Central memory CD4-positive, alpha-beta T cell (primary cell): ENCODE measurements around the gene C19orf81.

Experiments used
- DNase-seq: peaks from one replicate; pipeline ENCODE4 v3.0.0; 2022

The C19orf81 gene

DNA sequence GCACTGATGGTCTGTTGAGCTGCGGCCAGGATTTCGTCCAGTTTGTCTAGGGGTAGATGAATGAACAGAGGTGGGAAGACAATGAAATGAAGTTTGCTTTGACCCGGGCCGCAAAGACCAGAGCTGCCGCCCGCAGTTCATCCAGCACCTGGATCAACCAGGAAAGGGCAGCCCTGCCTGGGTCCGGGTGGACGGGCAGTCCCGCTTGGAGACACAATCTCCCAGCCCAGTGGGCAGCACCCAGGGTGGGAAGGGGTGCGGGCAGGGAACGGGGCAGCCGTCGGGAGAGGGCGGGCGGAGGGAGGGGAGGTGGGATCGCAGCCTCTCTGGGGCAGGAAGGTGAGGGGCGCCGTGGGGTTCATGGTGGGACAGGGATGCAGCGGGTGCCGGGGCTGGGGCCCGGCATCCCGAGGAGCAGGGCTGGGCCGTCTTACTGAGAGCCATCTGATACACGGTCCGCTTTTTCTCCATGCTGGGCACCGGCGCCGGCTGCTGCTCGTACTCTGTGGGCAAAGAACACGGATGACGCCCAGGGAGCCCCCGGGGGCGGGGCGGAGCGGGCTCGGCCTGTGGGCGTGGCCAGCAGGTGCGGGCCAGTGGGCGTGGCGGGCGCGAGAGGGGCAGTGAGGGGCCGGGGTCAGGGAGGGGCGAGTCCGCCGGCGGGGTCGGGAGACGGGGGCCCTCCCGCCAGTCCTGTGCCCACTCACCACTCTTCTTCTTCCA, 37.2 kb downstream of the C19orf81 start:
- no peak for DNase-seq

DNA sequence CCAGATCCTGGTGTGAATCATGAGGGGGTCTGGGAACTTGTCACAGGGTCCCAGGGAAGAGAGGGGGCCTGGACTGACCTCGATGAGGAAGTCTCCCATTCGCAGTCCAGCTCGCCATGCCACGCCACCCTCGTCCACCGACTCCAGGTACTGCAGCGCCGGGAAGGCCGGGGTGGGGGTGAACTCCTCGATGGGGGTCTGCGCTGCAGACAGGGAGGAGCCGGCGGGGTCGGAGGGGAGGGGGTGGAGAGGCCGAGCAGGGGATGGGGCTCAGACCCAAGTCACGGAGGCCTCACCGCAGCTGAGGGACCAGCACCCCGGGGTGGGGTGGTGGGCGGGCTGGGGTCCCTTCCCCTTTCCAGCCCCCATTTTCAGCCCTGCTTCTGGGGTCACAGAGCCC, 39.5 kb downstream of the C19orf81 start:
- DNase-seq = no peak

DNA sequence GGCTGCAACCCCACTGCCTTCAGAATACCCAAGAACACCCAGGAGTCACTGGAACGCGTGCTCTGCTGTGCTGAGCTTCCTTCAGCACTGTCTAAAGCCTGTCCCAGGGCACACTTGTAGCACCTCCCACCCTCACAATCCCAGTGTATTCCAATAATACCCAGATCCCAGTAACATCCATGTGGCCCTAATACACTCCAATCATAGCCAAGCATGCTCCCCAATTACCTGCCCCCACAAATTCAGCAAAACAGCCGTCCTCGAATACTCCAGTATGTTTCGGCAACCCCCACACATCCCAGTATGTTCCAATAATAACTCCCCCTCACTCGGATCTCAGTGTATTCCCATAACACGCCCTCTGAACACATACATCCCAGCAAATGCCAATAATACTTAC, 41.2 kb downstream of the C19orf81 start:
- DNase-seq = no peak

DNA sequence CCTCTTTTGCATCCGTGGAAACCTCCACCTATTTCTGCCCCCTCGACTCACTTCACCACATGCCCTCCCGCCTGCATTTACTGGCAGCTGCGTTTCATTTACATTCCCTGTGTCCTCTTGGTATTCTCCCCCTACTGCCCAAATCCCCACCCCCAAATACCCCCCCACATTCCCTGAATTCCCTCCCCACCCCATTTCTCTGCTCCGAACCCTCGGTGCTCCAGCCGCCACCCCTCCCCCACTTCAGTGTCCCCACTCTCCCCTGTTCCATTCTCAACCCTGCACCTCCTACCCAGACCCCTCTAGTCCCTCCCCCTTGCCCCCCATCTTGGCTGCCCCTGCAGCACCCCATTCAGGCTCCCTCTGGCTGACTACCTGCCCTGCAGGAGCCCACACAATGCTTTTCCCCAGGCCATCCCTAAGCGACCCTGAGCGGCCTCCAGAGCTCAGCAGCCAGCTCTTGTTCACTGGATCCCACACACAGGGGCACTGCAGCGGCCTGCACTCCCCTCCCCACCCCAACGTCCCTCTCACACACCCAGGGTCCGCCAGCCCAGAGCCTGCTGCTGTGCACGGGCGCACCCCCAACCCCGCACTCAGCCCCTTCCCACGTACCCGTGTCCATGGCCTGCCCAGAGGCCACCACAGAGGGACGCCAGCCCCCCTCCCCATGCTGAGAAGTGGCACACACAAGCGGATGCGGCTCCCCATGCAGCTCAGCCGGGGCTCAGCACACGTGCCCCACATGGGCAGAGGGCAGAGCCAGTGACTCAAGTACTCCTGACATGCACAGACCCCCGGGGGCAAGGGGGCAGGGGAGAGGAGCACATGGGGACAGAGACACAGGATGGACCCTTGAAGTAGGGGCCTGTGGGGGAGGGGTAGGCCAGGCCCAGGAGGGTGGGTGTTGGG, 44.1 kb downstream of the C19orf81 start:
- DNase-seq = no peak

DNA sequence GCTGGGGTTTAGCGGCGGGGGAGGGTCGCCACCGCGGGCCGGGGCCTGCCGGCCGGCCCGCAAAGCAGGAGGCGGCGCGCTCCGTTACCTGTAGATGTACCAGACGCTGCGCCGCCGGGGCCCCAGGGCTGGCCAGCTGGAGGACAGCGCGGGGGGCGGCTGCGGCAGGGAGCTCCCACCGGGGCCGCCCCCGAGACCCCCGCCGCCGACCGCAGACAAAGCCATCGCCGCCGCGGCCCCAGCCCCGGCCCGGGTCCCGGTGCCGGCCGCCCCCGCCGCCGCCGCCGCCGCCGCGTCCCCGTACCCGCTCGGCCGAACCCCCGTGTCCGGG, 45.5 kb downstream of the C19orf81 start:
- DNase-seq = no peak

DNA sequence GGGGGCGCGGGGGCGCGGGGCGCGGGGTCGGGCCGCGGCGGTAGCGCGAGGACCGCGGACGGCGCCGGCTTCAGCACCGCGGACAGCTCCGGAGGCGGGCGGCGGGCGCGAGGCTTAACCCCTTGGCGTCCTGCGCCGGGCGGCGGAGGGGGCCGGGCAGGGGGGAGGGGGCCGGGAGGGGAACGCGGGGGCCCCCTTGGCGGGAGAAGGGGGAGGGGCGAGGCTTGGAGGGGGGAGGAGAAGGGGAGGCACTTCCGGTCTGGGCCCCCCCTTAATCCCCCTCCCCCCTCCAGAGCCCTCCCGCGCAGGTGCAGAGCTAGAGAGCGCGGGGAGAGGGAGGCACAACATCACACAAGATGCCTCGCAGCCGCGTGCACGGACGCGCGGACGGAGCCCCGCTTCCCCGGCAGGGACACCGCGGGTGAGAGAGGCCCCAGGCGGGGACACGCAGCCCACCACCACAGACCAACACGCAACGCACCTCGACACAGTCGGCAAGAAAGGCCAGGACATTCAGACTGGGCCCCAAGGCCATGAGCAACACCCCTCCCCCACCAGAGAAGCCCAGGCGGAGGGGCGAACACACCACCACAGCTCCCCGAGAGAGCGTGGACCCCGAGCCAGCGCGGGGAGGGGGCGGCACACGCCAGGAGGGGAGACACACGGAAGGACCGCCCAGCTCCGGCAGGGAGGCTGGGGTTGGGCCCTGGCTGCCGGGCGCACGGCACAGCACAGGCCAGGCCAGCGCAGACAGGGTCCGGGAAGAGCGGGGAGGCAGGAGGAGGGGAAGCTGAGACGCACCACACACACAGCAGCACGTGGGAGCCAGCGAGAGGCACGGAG, 46.2 kb downstream of the C19orf81 start:
- no peak for DNase-seq

DNA sequence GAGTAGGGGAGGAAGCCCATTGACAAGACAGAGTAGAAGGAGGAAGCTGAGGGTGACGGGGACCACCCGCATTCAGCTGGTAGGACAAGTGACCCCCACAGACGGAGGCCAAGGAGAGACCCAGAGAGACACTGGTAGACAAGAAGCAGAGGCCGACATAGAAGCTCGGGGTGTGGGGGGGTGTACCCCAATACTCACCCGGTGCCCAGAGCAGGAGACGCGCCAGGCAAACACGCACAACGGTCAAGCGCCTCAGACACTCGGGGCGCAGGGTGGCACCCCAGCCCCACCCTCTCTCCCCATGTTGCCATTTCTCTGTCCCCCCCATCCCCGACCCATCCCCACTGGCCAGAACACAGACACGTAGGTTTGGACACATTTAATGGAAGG, 46.8 kb downstream of the C19orf81 start:
- no peak for DNase-seq

DNA sequence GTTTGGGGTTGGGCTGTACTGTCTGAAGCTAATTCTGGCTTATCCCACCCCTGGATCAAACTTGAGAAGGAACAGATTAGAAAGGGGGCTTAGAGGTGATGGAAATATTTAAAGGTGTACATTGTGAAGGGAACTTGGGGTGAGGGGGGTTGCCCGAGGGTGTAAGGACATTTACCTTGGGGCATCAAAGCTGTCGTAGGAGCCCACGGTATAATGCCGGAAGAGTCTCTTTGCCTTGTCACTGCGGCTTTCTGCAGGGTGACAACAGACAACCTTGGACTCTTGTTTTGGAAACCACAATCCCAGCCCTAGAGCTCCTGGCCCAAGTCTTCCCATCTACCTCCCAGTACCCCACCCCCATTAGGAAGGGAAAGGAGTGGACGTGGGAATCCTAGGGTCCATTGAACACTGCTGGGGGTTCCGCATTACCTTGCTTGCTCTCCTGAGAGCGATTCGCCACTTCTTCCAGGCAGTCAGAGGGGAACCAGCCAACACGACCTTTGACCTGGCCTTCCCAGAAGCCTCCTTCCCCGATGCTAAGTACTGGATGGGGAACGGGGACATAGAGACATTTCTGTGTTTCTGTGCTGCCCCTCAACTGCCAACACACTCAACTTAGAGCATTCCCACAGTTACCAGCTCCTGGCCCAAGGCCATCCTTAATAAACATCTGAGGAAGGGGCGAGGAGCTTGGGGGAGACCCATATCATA, 48.3 kb downstream of the C19orf81 start:
- DNase-seq = no peak

DNA sequence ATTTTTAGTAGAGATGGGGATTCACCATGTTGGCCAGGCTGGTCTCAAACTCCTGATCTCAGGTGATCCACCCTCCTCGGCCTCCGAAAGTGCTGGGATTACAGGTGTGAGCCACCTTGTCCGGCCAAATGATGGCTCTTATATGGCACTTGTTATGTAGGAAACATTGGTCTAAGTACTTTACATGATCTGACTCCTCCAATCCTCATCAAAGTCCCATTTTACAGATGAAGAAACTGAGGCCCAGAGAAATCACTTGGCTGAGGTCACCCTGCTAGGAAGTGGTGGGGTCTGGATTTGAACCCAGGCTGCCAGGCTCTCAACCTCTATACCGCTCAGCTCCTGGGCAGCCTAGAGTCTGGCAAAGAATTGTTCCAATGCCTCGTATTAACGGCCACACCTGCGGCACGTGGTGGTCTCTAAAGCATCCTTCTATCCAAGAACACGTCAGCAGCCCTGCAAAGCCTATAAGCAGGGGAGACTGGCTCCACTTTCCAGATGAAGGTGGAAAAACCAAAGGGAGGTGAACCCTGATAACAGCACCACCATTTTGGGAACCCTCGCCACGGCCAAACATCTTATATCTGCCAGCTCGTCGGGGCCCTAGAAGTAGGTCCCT, 52.2 kb downstream of the C19orf81 start:
- no peak for DNase-seq

DNA sequence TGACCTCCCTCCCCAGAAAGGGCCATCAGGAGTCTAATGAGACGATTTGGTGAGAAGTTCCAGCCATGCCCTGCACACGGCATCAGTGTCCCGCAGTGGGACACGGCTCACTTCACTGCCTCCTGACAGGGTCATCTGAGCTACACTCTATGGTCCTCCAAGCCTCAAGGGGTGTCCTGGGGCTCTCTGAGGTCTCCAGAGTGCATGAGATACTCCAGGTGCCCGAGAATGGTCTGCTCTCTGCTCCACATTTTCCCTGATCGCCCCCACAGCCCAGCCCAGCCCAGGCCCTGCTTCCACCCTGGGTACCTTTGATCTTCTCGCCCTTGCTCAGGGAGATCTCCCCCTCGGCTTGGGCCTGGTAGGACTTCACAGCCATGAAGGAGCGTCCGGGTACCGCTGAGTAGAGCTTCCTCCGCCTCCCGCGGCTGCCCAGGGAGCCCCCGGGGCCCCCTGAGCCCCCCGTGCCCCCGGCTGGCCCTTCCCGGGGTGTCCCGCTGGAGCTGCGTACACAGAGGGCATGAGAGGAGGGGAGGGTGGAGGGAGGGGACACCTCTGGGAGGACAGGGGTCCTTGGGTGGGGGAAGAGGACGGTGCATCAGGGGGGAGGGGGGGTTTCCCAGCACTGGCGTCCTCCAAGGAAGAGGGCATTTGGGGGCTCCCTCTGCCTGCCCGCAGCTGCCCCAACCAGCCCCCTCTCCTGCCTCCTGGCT, 53.1 kb downstream of the C19orf81 start:
- DNase-seq = no peak

DNA sequence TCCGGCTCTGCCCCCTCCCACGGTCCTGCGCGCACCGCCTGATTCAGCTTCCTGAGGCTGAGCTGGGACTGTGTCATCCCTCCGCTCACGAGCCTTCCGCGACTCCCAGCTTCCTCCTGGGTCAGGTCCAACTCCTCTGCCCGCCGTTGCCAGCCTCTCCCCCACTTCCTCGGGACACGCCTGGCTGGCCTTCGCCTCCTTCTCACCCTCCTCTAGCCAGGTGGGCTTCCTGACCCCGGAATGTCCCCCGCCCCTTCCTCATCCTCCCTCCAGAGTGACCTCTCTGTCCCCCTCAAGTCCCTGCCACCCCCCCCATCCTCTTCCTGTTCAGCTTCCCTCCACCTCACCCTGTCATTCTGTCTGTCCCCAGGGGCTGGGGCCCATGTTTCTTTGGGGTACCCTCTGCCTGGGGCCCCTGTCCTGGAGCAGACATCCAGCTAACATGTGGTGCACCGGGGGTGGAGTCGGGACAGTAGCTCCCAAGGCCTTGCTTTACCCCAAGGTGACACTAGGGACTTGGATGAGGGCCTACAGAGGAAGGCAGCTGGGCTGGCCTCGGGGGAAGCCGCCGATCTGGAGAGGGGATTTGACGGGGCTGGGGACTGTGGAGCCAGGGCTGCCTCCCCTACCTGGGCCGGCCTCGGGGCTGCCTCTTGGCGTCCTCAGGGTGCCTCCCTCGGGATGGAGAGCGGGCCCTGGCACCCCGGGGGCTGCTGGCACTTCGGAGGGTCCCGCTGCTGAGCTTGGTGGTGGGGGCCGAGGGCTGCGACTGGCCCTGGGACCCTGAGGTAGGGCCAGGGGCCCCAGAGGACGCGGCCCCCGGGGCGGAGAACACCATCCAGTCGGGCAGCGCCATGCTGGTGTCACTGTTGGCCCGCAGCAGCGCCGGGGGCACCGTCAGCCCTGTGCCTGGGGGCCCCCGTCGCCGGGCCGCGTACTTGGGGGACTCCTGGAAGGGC, 53.9 kb downstream of the C19orf81 start:
- DNase-seq = no peak

DNA sequence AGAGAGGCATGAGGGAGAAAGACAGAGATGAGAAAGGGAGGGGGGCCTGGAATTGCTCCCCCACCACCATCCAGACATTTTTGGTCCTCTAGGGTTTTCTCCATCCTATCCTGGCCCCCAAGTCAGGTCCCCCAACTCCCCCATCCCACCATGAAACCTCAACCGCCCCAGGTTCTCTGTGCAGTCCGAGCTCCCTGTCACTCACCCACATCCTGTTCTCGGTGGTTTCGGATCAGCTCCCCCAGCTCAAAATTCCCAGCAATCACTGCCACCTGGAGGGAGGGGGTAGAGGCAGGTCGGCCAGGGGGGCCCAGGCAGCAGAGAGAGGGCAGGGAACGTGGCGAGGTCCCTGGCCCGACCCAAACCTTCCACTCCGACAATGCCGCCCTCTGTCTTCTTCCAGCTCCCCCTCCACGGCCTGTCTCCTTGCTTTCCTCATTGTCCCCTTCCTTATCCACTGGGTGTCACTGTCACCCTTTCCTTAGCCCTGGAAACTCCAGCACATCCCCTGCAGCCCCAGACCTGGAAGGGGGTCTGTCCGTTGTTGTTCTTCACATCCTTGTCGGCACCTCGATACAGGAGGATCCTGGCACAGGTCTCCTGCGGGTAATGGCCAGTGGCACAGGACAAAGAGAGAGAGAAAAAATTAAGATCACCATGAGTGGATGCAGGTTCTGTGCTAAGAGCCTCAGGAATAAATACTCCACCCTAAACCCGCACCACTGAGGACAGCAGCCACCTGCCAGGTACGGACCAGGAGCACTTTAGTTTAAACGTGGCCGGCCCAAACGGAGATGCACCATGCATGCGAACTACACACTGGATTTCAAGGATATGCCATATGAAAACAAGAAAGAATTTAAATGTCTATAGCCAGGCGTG, 54.9 kb downstream of the C19orf81 start:
- DNase-seq = no peak

DNA sequence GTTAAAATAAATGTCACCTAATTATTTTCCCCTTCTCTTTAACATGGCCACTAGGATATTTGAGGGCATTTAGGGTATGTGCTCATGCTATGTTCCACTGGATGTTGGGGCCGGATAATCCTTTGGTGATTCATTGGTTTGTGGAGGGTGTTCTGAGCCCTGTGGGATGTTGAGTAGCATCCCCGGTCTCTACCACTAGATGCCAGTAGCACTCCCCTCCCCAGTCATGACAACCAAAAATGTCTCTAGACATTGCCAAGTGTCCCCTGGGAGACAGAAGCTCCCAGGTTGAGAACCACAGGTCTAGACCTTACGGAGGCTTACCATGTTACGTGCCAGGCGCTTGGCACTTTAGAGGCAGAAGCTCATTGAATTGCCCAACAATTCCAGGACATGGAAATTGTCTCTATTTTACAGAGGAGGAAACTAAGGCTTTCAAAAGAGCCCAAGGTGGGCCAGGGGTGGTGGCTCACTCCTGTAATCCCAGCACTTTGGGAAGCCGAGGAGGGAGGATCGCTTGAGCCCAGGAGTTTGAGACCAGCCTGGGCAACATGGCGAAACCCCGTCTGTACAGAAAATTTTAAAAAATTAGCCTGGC, 56.3 kb downstream of the C19orf81 start:
- DNase-seq = no peak

DNA sequence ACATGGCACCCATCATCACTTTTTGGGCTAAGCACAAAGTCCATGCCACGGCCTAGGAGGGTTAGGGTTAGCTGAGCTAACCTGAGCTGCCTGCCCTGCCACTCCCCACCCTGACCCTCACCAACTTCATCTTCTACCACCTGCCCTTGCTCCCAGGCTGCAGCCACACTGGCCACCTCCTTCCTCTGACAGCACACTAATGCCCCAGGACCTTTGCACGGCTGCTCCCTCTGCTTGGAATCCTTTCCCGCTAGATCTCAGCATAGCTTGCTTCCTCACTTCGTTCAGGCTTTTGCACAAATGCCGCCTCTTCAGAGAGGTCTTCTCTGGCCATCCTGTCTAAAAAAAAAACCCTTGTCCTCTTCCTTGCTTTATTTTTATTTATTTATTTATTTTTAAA, 57.1 kb downstream of the C19orf81 start:
- no peak for DNase-seq

DNA sequence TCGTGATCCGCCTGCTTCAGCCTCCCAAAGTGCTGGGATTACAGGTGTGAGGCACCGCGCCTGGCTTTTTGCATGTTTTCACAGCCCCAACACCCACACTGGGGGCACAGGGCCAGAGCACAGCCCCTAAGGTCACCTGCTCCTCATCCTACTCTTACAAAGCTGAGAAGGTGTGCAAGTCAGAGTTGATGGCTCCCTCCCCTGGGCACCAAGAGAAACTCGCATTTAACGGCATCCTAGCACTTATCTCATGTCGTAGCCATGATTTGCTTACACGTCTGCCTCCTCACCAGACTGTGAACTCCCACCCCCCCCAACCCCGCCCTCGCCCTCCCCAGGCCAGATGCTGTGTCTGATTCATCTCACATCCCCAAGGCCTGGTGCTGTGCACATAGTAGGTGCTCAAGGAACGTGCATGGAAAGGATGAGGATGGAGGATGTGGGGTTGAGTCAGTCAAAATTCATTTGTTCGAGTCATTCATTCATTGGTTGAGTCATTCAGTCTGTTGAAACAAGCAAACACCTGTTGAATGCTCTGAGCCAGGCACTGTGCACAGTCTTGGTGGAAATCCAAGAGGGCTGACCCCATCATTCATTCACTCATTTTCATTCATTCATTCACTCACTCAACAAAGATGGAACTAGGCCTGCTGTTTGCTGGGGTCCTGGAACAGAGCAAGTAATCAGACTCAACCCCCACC, 59.1 kb downstream of the C19orf81 start:
- no peak for DNase-seq
